CD4-positive, alpha-beta T cell treated with Interleukin-21 for 1 hour (primary cell): Measurements from ENCODE around the gene WDSUB1.

ENCODE experiments used
- DNase-seq: peaks from one replicate; pipeline ENCODE4 v3.0.0-alpha.2; 2020

WDSUB1 gene

GRCh38 chr2:159194241-159194640 is 92.3 kb downstream of the WDSUB1 start:
- no peak for DNase-seq

GRCh38 chr2:159193791-159194190 is 92.7 kb downstream of the WDSUB1 start:
- DNase-seq: no peak

GRCh38 chr2:159192371-159192918 is 94.1 kb downstream of the WDSUB1 start:
- no peak for DNase-seq

GRCh38 chr2:159188449-159188848 is 98.1 kb downstream of the WDSUB1 start:
- DNase-seq: no peak

GRCh38 chr2:159187106-159187505 is 99.4 kb downstream of the WDSUB1 start:
- no peak for DNase-seq

- DNase-seq: no peak
These were observed 100.0 kb downstream of the WDSUB1 start for GRCh38 chr2:159186462-159186861.
